ENCODE results near the gene ZFYVE9. TPM values are rescaled to one million over a fixed set of nuclear protein-coding genes. Genes with fewer than 3 reads are reported as not detected.
A peak's percentile ranks its signal among the peaks of the same experiment; 100 is the strongest.

The ZFYVE9 gene
- total and polyA plus RNA-seq, 9 of the 15 experiments (the other 6 are each of a cell fraction or from before 2014, with no cell fraction given) = 0.52 to 14.4 (median 8.9) TPM

DNA sequence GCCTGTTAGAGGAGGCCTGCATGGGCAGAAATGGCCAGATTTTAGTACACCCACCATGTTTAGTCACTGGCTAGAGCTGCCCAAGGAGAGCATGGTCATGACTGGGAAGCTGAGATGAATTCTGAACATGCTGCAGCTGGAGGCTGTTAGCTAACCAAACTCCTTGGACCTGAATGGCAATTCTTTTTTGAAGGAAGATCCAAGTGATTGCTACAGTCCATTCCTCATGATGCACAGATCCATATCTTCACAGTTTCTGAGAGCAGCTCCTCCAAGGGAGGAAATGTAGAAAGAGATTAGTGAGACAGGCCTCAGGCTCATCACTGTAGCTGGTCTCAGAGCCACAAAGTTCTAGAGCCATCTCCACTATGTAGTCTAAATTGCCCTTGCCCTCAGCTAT is 11.1 kb downstream of the ZFYVE9 start:
- FAIRE-seq = no peak

DNA sequence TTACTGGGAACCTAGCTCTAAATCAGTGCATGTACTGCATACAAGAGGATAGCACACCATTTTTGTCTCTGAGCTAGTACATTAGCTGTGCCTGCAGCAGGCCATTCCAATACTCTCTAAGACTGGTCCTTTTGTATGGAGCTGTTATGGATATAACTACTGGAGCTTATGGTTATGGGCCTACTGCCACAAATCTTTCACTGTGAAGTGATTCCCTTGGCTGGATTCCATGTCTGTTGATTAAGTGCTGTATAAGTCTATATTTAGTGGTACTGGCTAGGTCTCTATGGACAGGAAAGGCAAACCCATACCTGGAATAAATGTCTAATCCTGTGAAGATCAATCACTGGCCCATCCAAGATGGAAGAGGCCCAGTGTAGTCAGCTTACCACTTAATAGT is 12.0 kb downstream of the ZFYVE9 start:
- DNase-seq (ENCODE audit: extremely low read depth in 1 of 4, low spot score in 3 of 4) = no peak
- H3K36me3 ChIP-seq (ENCODE audit: control insufficient read depth, insufficient read depth, low read length) = no peaks in the 10 kb centered on the region
- H3K27ac ChIP-seq (ENCODE audit: extremely low read depth, low read depth, low read length) = no peak overlapping the region
- no peak overlapping the region for H2AFZ ChIP-seq (ENCODE audit: low read depth, low read length)
- H3K4me2 ChIP-seq (ENCODE audit: insufficient read depth, low read length) = no peak overlapping the region
- ATAC-seq = no peak
- in situ Hi-C loops (cut with MboI) = no loop called here
- no TSS peak for BruUV-seq (replicated peaks)
- H4K20me1 ChIP-seq (replicated peaks; ENCODE audit: control insufficient read depth, insufficient read depth, low read length) = peaks cover 4% of the 10 kb centered on the region; the same call in 1 of the 2 replicates
- ChIA-PET CTCF (ENCODE audit: low intra/inter-chr PET ratio) (no interaction called here), POLR2A (interaction anchor here (0.6 to 2.5 kb wide), 6 partner anchors 9 to 48 kb away, joined by 3 to 15 read pairs (median 5); no protein-coding TSS in a partner anchor)
- no peaks in the 10 kb centered on the region for H3K9me3 ChIP-seq (replicated peaks; ENCODE audit: control insufficient read depth, insufficient read depth, low read depth, low read length)
- no peak overlapping the region for H3K4me3 ChIP-seq
- no peak for FAIRE-seq
- H3K79me2 ChIP-seq (ENCODE audit: control insufficient read depth, insufficient read depth, low read length) = peaks cover 19% of the 10 kb centered on the region; the same call in 1 of the 3 replicates
- intact Hi-C loops (cut with micrococcal nuclease) = no loop called here
- no peak overlapping the region for H3K9ac ChIP-seq (ENCODE audit: insufficient read depth in 1 of 2, low read depth in 2 of 2, low read length in 2 of 2)
- no peaks in the 10 kb centered on the region for H3K27me3 ChIP-seq (ENCODE audit: control insufficient read depth in 2 of 2, insufficient read depth in 2 of 2, low read length in 2 of 2)
- no peaks in the 10 kb centered on the region for H3K9me1 ChIP-seq (ENCODE audit: control insufficient read depth, insufficient read depth, low read length)
- peaks cover 4 to 8% of the 10 kb centered on the region in 2 experiments; a peak in 4 of 5 replicates for H3K4me1 ChIP-seq (replicated peaks in 1 of 2; ENCODE audit: control insufficient read depth in 2 of 2, insufficient read depth in 2 of 2, low read length in 2 of 2)
- TF ChIP-seq, protein P1, sequence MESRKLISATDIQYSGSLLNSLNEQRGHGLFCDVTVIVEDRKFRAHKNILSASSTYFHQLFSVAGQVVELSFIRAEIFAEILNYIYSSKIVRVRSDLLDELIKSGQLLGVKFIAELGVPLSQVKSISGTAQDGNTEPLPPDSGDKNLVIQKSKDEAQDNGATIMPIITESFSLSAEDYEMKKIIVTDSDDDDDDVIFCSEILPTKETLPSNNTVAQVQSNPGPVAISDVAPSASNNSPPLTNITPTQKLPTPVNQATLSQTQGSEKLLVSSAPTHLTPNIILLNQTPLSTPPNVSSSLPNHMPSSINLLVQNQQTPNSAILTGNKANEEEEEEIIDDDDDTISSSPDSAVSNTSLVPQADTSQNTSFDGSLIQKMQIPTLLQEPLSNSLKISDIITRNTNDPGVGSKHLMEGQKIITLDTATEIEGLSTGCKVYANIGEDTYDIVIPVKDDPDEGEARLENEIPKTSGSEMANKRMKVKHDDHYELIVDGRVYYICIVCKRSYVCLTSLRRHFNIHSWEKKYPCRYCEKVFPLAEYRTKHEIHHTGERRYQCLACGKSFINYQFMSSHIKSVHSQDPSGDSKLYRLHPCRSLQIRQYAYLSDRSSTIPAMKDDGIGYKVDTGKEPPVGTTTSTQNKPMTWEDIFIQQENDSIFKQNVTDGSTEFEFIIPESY (CRISPR knock-in tag; IDR thresholded peaks at IDR 0.05) = no peak
- no peak for TF ChIP-seq SRSF1 (IDR thresholded peaks at IDR 0.05; ENCODE audit: low read depth, low read length)
- no peak for TF ChIP-seq CTCFL (IDR thresholded peaks at IDR 0.05; ENCODE audit: borderline replicate concordance, insufficient read depth, low read depth, low read length, poor library complexity, severe bottlenecking)
- TF ChIP-seq ZNF134 (CRISPR knock-in tag; conservative IDR thresholded peaks at IDR 0.05) = no peak
- TF ChIP-seq, protein P2, sequence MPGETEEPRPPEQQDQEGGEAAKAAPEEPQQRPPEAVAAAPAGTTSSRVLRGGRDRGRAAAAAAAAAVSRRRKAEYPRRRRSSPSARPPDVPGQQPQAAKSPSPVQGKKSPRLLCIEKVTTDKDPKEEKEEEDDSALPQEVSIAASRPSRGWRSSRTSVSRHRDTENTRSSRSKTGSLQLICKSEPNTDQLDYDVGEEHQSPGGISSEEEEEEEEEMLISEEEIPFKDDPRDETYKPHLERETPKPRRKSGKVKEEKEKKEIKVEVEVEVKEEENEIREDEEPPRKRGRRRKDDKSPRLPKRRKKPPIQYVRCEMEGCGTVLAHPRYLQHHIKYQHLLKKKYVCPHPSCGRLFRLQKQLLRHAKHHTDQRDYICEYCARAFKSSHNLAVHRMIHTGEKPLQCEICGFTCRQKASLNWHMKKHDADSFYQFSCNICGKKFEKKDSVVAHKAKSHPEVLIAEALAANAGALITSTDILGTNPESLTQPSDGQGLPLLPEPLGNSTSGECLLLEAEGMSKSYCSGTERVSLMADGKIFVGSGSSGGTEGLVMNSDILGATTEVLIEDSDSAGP (CRISPR knock-in tag; IDR thresholded peaks at IDR 0.05) = no peak

More for the DNA sequence above, 11.1 kb downstream of the ZFYVE9 start:
- Histone ChIP-seq H3K4me2 (ENCODE audit: insufficient read depth, low read length) (no peak overlapping the region), H3K27ac (ENCODE audit: extremely low read depth, low read depth, low read length) (no peak overlapping the region), H4K20me1 (replicated peaks; ENCODE audit: control insufficient read depth, insufficient read depth, low read length) (peaks cover 4% of the 10 kb centered on the region; the same call in 1 of the 2 replicates), H3K4me1 (replicated peaks in 1 of 2; ENCODE audit: control insufficient read depth in 2 of 2, insufficient read depth in 2 of 2, low read length in 2 of 2) (peaks cover 4 to 8% of the 10 kb centered on the region in 2 experiments; a peak in 4 of 5 replicates), H3K9me1 (ENCODE audit: control insufficient read depth, insufficient read depth, low read length) (no peaks in the 10 kb centered on the region), H3K9ac (ENCODE audit: insufficient read depth in 1 of 2, low read depth in 2 of 2, low read length in 2 of 2) (no peak overlapping the region), H3K4me3 (no peak overlapping the region), H3K27me3 (ENCODE audit: control insufficient read depth in 2 of 2, insufficient read depth in 2 of 2, low read length in 2 of 2) (no peaks in the 10 kb centered on the region), H3K79me2 (ENCODE audit: control insufficient read depth, insufficient read depth, low read length) (peaks cover 19% of the 10 kb centered on the region; the same call in 1 of the 3 replicates), H3K36me3 (ENCODE audit: control insufficient read depth, insufficient read depth, low read length) (no peaks in the 10 kb centered on the region), H3K9me3 (replicated peaks; ENCODE audit: control insufficient read depth, insufficient read depth, low read depth, low read length) (no peaks in the 10 kb centered on the region), H2AFZ (ENCODE audit: low read depth, low read length) (no peak overlapping the region)
- ATAC-seq (peak; percentile 29; the same call in 2 of the 3 replicates), DNase-seq (ENCODE audit: extremely low read depth in 1 of 4, low spot score in 3 of 4) (no peak)
- CTCF ChIA-PET (ENCODE audit: low intra/inter-chr PET ratio) = no interaction called here
- BruUV-seq (replicated peaks) = no TSS peak
- in situ Hi-C loops (cut with MboI) = no loop called here
- intact Hi-C loops (cut with micrococcal nuclease) = no loop called here
- POLR2A ChIA-PET = interaction anchor here (0.6 to 2.1 kb wide), 7 partner anchors 8 to 291 kb away, joined by 3 to 15 read pairs (median 3); no protein-coding TSS in a partner anchor
- TF ChIP-seq CTBP1 (IDR thresholded peaks at IDR 0.05; ENCODE audit: borderline replicate concordance) = peak; percentile 32; the same call in 1 of the 2 replicates
- TF ChIP-seq, protein P3, sequence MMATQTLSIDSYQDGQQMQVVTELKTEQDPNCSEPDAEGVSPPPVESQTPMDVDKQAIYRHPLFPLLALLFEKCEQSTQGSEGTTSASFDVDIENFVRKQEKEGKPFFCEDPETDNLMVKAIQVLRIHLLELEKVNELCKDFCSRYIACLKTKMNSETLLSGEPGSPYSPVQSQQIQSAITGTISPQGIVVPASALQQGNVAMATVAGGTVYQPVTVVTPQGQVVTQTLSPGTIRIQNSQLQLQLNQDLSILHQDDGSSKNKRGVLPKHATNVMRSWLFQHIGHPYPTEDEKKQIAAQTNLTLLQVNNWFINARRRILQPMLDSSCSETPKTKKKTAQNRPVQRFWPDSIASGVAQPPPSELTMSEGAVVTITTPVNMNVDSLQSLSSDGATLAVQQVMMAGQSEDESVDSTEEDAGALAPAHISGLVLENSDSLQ (IDR thresholded peaks at IDR 0.05) = no peak
- TF ChIP-seq KDM1A (IDR thresholded peaks at IDR 0.05) = peak in 1 of 2 experiments; percentile 4; a peak in 1 of 4 replicates
- TF ChIP-seq RUNX1 (IDR thresholded peaks at IDR 0.05; ENCODE audit: low read depth) = no peak

Measured in K562 (cell line).